Germinal center (tissue), 1 donor: ENCODE measurements around the gene FOXB1.

Experiments used
- DNase-seq: peaks from one replicate; pipeline ENCODE4 v3.0.0; 2012; ENCODE audit warnings: mixed read lengths, low spot score

The FOXB1 gene

DNA sequence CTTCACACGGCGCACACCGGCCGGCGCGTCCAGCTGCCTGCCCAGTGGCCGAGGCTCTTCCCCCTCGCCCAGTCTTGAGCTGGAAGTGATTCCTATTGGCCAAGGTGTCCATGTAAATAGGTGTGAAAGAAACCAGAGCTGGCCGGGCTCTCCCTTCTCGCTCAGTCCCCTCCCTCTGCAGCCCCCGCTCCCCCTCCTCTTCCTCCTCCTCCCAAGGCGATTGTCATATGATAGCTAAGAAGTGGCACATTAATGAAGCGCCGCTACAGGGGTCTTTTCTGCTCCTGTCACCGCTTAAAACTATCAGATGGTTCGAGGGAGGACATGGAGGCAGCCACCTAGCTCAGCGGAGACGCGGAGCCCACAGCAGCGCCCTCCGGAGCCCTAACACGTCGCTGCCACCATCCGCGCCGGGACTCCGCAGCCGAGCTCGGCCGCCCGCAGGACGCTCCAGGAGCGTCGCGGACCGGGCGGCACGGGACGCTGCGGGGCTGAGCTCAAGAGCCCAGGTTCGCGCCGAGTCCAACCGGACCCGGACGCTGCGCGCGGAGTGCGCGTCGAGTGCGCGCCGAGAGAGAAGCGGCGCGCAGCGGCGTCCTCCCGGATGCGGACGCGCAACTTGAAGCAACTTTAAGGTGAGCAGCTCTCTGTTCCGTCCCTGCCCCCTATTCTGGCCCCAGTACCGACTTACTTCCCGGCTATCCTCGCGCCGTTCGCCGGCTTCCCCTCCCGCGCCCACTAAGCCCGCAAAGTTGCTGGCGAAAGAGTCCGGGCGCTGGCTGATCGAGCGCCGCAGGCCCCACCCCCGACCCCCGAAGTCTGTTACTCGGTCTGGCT is at the start of gene FOXB1:
TSS of gene FOXB1 (plus strand) at position 303 of the 837 bp plus-strand sequence. CDS start 653 bp downstream, outside the sequence.
- DNase-seq = no peak

DNA sequence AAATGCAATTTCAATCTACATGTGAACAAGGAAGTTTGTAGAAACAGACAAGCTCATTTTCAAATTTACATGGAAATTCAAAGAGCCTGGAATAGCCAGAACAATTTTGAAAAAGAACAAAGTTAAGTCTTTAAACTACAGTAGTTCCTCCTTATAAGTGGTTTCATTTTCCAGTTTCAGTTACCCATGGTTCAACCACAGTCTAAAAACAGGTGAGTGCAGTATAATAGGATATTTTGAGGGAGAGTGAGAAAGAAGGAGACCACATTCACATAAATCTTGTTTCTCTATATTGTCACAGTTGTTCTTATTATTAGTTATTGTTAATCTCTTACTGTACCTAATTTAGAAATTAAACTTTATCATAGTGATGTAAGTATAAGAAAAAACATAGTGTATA is 45.8 kb upstream of the FOXB1 start:
- DNase-seq = no peak

DNA sequence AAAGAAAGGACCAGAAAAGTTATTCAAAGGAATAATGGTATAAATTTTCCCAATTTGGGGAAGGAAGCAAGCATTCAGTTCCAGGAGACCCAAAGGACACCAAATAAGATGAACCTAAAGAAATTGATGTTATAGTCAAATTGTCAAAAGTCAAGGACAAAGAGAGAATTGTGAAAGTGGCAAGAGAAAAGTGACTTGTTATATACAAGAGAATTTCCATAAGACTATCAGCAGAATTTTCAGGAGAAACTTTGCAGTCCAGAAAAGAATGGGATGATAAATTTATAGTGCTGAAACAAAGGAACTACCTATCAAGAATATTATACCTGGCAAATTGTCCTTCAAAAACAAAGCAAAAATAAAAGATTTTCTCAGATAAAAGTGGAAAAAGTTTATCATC is 43.8 kb upstream of the FOXB1 start:
- no peak for DNase-seq

DNA sequence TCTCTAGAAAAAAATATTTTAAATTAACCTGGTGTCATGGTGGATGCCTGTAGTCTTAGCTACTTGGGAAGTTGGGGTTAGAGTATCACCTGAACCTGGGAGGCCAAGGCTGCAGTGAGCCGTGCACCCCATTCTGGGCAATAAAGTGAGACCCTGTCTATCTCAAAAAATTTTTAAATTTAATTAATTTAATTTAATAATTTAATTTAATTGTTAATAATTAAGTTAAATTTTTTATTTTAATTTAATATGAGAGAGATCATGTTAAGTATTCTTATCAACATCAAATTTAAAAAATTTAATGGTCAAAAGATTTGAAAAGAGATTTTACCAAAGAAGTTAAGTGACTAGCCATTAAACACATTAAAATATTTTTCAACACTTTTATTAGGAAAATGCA is 40.8 kb upstream of the FOXB1 start:
- no peak for DNase-seq

DNA sequence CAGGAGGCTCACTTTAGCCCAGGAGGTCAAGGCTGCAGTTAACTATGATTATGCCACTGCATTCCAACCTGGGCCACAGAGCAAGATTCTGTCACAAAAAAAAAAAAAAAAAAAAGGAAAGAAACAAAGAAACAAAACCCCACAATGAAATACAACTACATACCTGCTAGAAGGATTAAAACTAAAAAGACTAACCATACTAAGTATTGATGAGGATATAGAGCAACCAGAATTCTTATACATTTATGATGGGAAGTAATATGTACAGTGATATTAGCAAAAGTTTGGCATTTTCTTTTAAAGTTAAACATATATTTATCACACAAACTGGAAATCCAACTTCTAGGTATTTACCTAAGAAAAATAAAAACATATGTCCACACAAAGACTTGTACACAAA is 40.2 kb upstream of the FOXB1 start:
- DNase-seq = no peak

DNA sequence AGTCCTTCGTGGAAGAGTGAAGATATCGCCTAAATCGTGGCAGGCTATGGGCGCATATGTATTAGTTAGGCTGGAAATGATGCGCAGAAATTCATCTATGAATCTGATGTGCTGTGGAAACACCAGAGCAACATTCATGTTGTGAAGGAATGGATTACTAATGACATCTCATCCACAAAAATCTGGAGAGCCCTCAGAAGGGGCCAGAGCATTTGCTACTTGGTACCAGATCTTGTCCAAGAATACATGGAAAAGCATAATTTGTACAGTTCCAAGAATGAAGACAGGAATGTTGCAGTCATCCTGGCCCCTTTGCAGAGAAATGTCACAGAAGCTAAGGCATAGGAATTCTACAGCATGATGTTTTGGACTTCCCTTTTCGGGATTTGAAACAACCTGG is 38.4 kb upstream of the FOXB1 start:
- no peak for DNase-seq

DNA sequence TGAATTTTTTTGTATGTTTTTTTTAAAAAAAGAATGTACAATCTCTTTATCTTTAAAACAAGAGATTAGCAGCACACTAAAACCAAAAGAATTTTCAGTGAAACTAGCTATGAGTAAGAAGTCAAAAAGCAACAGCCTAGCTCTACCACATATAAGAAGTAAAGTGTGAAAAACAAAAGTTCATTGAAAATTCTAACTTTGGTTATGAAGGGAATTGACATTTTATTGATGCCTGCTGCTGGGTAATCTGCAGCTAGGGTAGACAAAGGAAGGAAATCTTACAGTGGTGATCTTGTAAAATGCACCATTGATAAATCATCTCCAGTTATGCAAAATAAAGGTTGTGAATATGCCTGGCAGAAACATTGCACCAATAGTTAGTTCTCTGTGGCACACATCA is 37.8 kb upstream of the FOXB1 start:
- DNase-seq = no peak

DNA sequence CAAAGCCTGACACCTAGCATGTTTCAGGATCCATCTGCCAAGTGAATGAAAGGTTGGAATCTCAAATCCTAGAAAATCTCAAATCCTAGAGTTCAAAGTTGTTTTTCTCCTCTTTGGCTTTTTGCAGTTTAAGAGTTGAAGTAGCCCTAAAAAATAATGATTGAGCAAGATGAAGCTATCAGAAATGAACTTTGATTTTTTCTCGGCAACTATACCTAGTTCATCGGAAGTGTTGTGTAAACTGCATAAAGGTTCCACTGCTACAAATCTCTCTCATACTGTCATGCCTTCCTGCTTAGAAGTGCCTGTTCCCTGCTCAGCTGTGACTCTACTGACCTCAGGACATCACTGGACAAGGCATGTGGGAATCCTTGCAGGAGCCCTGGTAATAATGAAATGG is 35.8 kb upstream of the FOXB1 start:
- DNase-seq = no peak

DNA sequence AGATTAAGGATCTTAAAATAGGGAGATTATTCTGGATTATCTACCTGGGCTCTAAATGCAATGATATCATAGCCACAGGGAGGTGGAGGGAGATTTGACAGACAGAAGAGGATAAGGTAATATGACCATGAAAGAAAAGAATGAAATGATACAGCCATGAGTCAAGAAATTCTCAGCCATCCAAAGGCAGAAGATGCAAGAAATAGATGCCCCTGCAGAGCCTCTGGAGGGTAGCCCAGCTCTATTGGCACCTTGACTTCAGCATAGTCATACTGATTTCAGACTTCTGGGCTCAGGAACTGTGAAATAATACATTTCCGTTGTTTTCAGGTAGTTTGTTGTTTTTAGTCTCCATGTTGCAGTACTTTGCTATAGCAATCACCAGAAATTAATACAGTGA is 31.9 kb upstream of the FOXB1 start:
- DNase-seq = no peak

DNA sequence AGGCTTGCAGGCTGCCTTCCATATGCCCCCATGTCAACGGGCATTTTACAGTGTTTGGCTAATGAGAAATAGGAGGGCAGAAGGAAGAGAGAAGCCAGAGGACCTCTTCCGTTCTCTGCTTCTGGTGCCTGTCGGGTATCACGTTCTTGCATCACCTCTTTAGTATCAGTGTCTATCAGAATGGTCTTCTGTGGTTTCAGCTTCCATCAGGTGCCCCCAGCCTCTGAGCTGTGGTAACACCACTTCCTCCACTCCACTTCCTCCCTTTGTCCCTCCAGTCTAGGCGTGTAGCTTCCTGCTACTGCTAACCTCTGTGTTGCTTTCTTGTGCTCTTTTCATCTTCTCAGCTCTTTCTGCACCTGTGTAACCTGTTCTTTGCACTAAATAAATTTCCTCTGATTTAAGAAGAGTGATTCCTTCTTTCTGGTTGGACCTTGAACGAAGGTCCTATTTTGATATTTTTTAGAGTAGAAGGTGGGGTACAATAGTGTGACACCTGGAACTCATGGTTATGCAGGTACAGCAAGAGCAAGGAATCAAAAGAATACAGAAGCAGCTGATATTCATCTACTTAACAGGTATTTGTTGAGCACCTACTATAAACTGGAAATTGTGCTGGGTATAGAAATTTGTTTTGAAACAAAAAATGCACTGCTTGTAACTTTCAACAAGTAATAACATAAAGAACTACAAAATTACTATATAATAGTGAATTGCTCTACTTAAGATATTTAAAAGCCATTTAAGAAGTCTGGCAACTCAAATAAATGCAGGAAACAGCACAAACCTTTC is 27.4 kb upstream of the FOXB1 start:
- no peak for DNase-seq

DNA sequence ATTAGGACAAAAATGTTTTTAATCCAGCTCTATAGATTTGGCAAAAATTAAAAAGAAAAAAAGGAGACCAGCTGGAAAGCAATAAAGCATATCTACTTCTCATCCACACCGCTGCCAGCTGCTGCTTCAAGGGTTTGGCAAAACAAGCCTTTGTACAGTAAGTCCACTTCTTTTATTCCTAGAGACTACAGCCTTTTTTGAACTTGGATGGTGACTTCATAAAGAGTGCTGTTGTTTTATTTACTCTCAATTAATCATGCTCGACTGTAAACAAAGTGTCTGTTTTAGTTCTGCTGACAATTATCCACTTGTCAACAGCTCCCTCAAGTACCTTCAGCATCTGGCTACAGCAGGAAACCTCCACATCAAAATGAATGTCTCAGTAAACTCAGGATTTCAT is 12.3 kb upstream of the FOXB1 start:
- no peak for DNase-seq

DNA sequence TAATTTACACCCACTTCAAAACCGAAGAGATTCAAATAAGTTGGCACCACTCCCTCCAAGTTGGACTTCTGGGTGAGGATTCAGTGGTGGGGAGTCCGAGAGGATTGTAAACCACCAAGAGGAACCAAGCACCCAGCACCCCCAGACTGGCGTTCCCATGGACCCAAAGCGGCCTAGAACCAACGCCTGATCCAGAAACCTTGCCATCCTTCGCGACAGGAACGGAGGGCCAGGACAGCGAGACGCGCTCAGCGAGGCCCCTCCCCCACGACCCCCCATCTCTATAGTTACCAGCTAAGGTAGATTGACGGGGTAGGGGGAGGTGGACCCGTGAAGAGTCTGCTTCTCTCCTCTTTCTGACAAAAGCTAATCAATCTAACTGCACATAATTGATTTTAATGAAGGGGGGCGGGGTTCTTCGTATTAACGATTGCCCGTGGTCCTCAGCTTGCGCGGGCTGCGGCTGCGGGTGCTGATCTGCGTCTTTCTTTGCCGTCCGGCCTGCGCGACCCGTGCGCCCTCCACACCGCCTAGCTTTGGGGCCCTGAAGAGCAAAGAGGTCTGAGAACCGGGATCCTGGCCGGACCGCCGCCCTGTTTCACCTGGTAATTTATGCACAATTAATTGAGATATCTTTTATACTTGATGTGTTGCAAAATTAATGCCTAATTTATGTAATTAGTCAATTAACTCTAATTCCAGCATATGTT is 10.9 kb upstream of the FOXB1 start:
- DNase-seq = no peak

DNA sequence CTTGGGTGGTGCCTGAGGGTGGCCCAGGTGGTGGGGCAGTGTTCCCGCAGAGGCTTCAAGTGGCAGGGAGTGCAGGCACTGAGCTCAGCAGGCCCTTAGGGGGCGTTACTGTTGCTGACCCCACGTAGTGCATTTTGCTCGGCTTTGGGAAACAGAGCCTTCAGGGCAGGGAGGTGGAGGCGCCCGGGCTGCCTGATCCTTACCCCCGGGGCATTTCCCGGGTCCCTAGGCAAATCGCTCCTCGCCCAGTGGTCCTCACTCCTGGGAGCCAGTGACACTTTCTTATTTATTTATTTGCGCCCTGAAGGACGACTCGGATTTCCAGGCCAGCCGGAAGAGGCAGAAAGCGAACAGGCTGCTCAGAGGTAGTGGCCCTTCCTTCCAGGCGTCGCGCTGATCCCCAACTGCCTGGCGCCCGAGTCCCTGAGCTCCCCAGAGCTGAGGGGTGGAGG is 10.1 kb upstream of the FOXB1 start:
- DNase-seq = no peak

DNA sequence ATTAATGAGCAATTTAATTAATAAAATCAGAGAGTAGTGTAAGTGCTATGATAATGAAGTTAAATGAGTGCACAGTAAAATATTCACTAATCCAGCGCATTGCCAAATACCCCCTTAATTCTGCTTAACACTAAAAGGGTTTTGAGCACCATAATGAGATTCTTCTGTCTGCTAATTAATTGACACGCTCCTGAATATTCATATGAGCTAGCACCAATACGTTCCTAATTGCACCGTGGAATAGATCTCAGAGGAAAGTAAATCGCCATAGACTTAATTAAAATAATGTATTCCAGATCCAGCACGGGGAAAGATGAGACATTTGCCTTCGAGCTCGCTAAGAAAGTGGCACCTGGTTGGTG is 9.6 kb upstream of the FOXB1 start:
- no peak for DNase-seq

DNA sequence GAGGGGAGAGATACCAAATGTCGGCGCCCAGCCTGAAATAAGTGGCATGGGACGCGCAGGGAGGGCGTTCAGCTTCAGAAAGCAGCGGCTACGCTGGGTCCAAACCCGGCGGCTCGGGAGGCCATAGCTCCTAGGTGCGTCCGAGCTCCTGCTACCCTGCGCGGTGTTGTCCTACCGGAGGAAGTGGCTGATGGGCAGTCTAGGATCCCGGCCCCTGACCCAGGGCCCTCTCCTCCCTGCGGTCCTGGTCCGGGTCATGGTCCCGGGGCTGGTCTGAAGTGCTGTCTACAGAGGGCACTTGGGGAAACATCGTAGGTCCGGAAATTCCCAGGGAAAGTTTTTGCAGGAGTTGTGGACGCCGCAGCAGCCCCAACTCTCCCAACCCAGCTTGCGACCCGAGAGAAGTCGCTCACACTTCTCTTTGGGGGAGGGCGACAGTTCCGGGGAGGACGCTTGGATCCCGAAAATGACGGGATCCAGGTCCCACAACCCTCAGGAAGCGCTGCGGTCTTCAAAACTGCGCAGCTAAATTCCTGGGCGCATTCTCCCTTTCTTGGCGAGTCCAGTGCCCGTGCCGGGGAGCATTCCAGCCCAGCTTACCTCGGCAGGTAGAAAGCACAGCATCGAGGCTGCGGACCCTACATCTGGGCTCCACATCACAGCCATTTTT is 9.1 kb upstream of the FOXB1 start:
- DNase-seq = no peak

DNA sequence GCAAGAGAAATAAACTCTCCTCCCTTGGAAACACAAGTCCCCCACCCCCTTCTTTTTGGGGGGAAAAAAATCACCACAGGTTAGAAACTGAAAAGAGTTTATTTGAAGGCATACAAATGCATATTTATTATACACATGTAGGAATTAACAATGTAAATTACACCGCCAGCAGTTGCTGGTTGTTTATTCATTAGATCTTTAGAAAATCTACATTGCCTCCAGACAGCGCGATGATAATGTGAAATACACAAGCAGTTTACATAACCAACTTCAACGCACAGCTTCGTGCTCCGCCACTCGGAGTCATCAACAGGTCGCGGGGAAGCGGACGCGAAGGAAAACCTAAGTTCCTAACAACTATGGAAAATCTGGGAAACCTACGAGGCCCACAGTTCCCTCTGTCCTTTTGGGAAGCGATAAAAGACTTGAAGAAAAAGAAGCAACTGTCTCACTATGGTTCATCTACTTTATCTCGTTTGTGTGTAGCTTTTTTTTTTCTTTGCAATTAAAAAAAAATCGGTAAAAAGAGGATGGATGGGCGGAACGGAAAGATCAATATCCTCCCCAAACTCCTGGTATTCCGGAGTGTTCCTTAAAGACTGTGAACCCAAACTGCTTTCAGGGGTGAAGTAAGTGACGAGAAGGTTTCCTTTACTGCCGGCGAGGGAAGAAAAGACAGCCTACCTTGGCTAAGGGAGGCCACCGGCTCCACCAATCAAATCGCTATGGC is 8.4 kb upstream of the FOXB1 start:
- no peak for DNase-seq

DNA sequence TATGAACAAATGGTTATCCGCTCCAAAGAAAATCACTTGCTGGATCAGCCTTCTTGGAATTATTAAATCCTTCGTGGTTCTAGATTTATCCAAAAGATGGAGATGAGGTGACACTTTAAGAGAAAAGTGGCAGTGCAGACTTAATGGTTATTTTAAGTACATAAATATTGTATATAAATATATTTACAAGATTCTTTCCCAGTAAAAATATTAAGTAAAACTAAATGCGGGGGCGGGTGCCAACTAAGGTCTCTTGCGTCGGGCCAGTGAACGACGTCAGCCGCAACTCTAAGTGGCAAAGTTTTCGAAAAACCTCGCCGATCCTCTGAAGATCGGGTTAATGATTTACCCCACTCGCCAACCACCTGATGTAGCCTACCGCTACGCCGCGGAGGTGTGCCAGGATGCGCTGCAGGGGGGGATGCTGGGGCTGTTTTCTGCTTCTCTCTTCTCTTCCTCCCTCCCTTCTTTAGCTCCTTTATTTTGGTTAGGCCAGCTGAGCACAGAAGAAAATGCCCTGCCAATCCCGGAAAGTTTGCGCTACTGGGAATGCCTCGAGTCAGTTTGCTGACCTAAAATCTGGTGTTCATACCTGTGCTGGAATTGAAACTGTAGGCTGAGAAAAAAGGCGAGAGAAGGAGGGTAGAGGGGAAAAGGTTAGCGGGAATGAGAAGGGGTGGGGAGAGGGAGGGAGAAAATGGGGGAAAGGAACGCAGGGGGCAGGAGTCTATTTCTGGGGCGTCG is 7.6 kb upstream of the FOXB1 start:
- DNase-seq = no peak

DNA sequence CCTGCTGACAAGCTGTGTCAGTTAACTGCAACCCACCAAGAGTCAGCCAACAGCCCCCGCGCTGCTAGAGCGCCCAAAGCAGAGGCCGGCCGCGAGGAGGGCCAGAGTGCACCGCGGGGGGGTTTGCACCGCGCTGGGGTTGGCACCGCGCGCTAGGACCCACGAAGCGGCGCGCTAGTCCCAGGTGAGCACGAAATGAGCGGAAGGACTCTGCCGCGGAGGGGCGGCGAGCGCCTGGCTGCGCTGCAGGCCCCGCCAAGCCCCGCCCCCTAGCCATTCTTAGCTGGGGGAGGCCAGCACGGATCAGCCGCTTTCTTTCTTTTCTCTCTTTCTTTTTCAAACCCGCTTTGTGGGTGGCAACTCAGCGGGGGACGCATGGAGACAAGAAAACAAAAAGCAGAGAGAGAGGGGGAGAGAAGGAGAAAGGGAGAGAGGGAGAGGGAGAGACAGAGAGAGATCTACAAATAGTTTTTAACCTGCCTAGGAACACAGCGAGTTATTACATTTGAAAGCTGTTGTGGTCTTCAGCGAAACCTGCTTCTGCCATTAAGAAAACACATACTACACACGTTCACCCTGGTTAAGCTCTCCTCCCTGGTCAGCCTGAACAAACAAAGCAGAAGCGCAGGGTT is 6.9 kb upstream of the FOXB1 start:
- peak; percentile 55 for DNase-seq

DNA sequence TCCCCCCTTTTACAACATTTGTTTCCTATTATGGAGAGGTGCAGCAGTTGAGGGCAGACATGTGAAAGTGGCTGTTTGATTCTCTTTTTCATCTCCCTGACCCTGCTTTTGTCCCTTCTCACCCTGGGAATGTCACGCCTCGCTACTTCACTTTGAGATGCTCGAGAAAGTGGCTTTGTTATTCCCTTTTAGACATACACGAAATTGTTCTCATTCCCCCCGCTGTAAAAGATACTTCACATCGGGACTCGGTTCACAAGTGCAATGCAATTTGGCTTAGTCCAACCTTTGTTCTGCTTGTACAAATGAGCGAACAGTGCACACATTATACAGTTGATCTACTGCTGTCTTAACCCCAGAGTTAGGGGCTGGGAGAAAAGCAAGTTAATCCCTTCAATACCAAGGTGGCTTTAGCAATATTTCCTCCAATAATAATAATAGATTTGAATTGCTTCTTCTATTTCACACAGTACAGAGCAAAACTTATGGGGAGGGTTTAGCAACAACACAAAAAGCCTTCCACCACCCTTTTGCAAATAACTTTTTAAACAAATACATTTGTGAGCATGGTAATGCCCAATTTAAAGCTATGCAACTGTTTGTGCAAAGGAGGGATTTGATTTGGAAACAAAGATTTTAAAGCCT is 5.7 kb upstream of the FOXB1 start:
- no peak for DNase-seq
